Activated CD4-positive, alpha-beta T cell treated with anti-CD3 and anti-CD28 coated beads, Interleukin-10, Interleukin-2, amounts not matched to agents 100 ng/mL and 50 ng/mL, durations not matched to agents 16 hours and 8 hours (primary cell): Measurements from ENCODE around the gene PSMD5.

Experiments used
- DNase-seq: peaks from one replicate; pipeline ENCODE4 v3.0.0-alpha.2; 2020

The PSMD5 gene

GRCh38 chr9:120842685-120843485 lies at the start of gene PSMD5:
Gene PSMD5, minus strand, starts transcription at chr9:120842922. Its CDS starts 13 bp downstream, at chr9:120842909.
- DNase-seq = peak; percentile 99

DNA sequence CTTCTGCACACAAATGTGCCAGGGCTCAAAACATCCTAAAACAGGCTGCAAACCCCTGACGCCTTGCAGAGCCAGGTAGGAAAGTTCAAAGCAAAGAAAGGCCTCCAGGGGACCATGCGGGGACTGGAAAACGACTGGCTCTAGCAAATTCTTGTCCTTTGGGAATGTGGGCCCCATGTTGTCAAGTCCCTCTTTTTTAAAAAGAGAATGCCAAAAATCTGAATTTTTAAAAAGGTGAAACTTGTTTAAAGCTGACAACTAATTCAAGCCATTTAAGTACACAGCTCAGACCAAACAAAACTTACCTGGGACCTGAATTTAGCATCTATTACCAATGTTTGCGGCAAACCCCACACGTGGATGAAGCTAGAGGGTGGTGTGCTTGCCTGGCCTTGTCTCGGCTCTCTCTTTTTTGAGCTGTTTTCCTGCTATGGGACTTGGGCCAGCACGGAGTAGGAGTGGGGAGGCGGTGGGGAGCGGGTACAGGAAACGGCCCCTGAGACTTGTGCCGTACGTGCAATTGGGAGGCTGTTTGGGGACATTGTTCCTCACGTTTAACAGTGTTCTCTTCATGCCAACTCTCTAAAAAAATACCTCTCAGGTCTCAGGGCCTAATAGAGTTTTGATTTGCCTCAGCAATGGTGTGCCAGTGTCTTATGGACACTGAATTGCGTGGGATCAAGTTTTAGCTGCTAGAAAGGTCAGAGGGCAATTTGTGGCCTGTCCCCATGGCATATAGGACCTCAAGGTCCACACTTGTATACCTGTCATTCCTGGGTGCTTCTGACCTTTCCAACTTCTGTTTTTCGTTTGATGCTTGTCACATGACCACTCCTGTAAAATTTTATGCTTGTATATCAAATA lies 49.4 kb upstream of the PSMD5 start:
- DNase-seq = peak; percentile 70

GRCh38 chr9:120891245-120891883 lies 48.6 kb upstream of the PSMD5 start:
- peak; percentile 89 for DNase-seq

DNA sequence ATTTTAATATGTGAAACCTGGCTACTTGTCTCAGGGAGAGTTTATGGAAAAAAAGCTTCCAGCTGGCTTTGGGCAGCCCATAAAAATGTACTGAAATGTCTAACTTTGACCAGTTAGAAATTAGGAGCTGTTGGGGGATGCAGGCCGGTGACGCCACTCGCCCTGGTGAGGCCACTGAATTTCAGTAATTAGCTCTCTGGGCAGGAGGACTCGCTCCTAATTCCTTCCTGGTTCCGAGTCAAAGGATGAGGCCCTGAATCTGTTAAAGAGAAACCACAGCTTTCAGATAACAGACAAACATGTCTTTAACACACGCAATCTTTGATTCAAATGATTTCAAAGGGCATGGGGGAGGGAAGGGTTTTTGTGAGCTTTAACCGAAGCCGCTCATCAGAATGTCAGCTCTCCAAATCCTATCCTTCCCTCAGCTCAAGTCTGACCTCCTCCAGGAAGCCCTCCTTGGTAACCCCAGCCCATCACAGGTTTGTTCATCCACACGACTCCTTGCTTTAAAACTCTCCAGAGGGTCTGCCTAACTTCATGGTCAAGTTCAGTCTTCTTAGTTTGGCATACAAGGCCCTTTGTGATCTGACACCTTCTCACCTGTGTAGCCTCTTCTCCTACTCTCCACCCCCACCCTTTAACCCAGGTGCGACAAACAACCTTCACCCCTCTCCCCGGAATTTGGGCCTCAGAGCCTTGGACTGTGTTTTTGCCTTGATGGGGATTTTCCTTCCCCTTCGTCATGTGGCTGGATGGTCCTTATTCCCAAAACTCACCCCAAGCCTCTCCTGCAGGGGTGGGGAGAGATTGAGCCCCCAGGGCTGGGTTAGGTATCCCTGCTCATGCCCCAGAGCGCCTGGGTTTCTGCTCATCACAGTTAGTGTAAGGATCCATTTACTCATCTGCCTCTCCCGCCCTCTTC lies 47.9 kb upstream of the PSMD5 start:
- peak; percentile 85 for DNase-seq

- DNase-seq = no peak
These were observed 47.0 kb upstream of the PSMD5 start for GRCh38 chr9:120889606-120890271.

GRCh38 chr9:120888626-120889025 lies 45.9 kb upstream of the PSMD5 start:
- no peak for DNase-seq

- DNase-seq = no peak
These were observed 43.8 kb upstream of the PSMD5 start for GRCh38 chr9:120886490-120886967.

- DNase-seq = no peak
These were observed 43.2 kb upstream of the PSMD5 start for GRCh38 chr9:120885958-120886357.

- no peak for DNase-seq
These were observed 42.7 kb upstream of the PSMD5 start for GRCh38 chr9:120885457-120885856.

GRCh38 chr9:120883608-120883996 lies 40.9 kb upstream of the PSMD5 start:
- DNase-seq = no peak

DNA sequence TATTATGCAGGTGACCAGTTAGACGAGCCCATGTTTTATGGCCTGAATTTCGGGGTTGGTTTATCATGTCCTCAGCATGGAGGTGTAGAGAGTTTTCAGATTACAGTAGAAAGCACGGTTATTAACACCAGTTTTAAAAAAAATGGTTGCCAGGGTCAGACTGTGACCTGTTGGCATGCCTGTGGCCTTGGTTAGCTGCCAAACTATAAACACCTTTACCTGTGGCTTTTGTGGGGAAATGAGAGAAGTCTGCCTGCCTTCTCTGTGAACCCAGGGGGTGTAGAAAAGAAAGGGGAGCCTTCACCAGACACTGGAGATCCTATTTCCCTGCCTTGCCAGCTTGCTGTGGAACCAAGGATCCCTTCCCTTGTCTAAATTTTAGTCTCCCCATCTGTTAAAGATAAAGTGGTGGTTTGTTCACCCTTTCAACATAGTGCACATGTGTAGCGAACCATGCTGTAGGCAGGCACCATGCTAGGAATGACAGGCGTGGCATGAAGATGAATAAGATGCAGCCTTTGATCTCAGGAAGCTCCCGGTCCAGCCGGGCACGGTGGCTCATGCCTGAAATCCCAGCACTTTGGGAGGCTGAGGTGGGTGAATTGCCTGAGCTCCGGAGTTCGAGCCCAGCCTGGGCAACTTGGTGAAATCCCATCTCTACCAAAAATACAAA lies 40.3 kb upstream of the PSMD5 start:
- peak; percentile 8 for DNase-seq

GRCh38 chr9:120879446-120879845 lies 36.7 kb upstream of the PSMD5 start:
- no peak for DNase-seq

GRCh38 chr9:120878188-120879130 lies 35.7 kb upstream of the PSMD5 start:
- peak; percentile 60 for DNase-seq

DNA sequence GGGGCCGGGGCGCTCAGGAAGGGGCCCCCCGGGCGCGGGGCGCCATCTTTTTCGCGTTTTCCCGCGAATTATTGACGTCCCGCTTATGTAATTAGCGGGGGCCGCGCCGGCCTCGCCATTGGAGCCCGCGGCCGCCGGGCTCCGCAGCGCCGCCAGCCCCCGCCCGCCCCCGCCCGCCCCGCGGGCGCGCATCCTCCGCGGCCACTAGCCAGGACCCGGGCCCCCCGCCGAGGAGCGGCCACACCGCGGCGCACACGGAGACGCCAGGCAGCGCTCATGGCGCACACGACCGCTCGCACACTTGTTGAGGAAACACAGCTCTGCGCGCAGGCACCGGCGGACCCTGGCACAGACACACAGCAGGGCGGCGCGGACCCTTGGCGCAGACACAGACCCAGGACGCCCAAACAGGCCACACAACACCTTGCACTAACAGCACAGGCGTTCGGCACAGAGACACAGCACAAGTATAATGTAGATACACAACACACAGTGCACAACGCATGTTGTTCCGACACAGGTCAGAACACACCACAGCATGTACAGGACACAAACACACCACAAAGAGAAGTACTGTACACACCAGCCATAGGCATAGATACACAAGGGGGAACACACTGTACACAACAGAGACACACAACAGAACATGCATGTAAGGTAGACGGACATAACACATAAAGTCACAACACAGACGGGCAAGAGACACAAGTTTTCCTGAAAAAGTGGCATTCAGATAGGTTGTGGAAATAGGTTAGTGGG lies 34.7 kb upstream of the PSMD5 start:
- peak; percentile 88 for DNase-seq

GRCh38 chr9:120876842-120877240 lies 34.1 kb upstream of the PSMD5 start, which contains the start of gene PHF19:
Gene PHF19, minus strand, starts transcription at chr9:120877188. Its CDS starts 2,447 bp downstream, at chr9:120874741.
- peak; percentile 70 for DNase-seq

DNA sequence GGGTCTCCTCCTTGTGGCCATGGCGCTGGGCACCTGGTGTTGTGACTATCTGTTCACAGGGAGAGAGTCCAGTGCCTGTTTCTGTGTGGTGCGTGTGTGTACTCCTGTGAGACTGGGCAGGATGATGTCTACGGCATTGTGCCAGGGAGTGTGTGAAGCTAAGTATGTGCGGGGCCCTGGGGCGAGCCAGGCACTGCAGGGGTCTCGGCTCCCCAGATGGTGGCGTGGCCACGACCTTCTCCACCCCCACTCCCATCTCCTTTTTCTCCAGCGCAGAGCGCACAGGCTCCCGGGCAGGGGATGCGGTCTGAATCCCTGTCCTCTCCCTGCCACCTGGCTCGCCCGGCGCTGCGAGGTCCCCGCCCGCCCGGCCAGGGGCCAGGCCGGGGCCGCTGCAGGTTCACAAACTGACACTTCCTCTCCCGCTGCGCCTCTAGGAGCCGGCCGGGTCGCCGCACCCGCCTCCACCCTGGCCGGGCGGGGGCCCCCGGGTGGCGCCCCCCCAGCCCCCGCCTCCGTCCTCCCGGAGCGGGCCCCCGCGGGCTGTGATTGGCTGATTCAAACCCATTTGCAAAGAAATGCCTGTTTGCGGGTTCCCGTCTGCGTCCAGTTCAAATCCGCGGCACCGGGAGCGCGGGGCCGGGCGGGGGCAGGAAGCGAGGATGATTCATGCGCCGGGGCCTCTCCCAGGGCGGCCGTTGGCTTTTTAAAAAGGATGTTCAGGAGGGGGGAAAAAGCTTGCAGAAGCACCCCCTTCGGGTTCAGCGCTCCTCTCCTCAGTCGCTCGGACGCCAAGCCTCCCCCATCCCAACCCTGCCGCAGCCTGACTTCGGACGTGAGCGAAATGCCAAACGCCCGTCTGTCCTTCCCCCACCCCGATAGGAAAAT lies 33.5 kb upstream of the PSMD5 start:
- DNase-seq = peak; percentile 98

GRCh38 chr9:120875643-120875953 lies 32.9 kb upstream of the PSMD5 start:
- DNase-seq = no peak

DNA sequence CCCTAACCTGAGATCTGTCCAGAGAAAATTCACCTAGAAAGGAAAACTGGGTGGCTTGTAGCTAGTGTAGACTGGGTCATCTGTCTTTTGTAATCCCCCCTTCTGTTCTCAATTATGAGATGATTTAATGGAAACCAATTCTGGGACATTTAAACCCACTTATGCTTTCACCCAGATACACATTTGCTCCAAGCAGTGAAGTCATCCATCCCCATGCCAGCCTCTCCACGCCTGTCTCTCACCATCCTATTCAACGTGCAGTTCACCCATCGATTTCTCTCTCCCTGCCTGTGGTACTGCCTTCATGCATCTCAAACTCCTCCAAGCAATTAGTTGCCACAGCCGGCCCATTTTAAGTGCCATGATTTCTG lies 32.5 kb upstream of the PSMD5 start:
- no peak for DNase-seq
